ENCODE measurements around the gene KIF26B.

KIF26B gene

GRCh38 chr1:245260883-245261282 lies 106.1 kb downstream of the KIF26B start:
- H3K4me3 ChIP-seq (ENCODE audit: low read depth, low read length): no peak overlapping the region
- TF ChIP-seq CTCF (IDR thresholded peaks at IDR 0.05; ENCODE audit: low read depth, low read length) (no peak), MAX (IDR thresholded peaks at IDR 0.05; ENCODE audit: low read depth, low read length) (no peak), MYC (IDR thresholded peaks at IDR 0.05; ENCODE audit: low read depth, low read length) (no peak), POLR2A (IDR thresholded peaks at IDR 0.05; ENCODE audit: extremely low read depth, insufficient read length) (no peak)
- no peak for DNase-seq (ENCODE audit: low read depth)

GRCh38 chr1:245261786-245262185 lies 107.0 kb downstream of the KIF26B start:
- no peak for DNase-seq (ENCODE audit: low read depth)
- TF ChIP-seq MAX (IDR thresholded peaks at IDR 0.05; ENCODE audit: low read depth, low read length) (no peak), MYC (IDR thresholded peaks at IDR 0.05; ENCODE audit: low read depth, low read length) (no peak), CTCF (IDR thresholded peaks at IDR 0.05; ENCODE audit: low read depth, low read length) (no peak), POLR2A (IDR thresholded peaks at IDR 0.05; ENCODE audit: extremely low read depth, insufficient read length) (no peak)

GRCh38 chr1:245263529-245264095 lies 108.8 kb downstream of the KIF26B start:
- no peak for TF ChIP-seq CTCF (IDR thresholded peaks at IDR 0.05; ENCODE audit: low read depth, low read length)
- TF ChIP-seq MYC (IDR thresholded peaks at IDR 0.05; ENCODE audit: low read depth, low read length): no peak
- TF ChIP-seq POLR2A (IDR thresholded peaks at IDR 0.05; ENCODE audit: extremely low read depth, insufficient read length): no peak
- TF ChIP-seq MAX (IDR thresholded peaks at IDR 0.05; ENCODE audit: low read depth, low read length): no peak
- DNase-seq (ENCODE audit: low read depth): no peak
- H3K4me3 ChIP-seq (ENCODE audit: low read depth, low read length): no peak overlapping the region

More at GRCh38 chr1:245261786-245262185, 107.0 kb downstream of the KIF26B start:
- no peak overlapping the region for H3K4me3 ChIP-seq (ENCODE audit: low read depth, low read length)

- H3K4me3 ChIP-seq (ENCODE audit: low read depth, low read length): no peak overlapping the region
- TF ChIP-seq MAX (IDR thresholded peaks at IDR 0.05; ENCODE audit: low read depth, low read length) (no peak), POLR2A (IDR thresholded peaks at IDR 0.05; ENCODE audit: extremely low read depth, insufficient read length) (no peak), MYC (IDR thresholded peaks at IDR 0.05; ENCODE audit: low read depth, low read length) (no peak), CTCF (IDR thresholded peaks at IDR 0.05; ENCODE audit: low read depth, low read length) (no peak)
These were observed 109.4 kb downstream of the KIF26B start for GRCh38 chr1:245264226-245264625.

GRCh38 chr1:245266105-245266504 lies 111.3 kb downstream of the KIF26B start:
- H3K4me3 ChIP-seq (ENCODE audit: low read depth, low read length): no peak overlapping the region
- TF ChIP-seq MAX (IDR thresholded peaks at IDR 0.05; ENCODE audit: low read depth, low read length): no peak
- TF ChIP-seq CTCF (IDR thresholded peaks at IDR 0.05; ENCODE audit: low read depth, low read length): no peak
- TF ChIP-seq MYC (IDR thresholded peaks at IDR 0.05; ENCODE audit: low read depth, low read length): no peak
- TF ChIP-seq POLR2A (IDR thresholded peaks at IDR 0.05; ENCODE audit: extremely low read depth, insufficient read length): no peak
- no peak for DNase-seq (ENCODE audit: low read depth)

More at GRCh38 chr1:245264226-245264625, 109.4 kb downstream of the KIF26B start:
- no peak for DNase-seq (ENCODE audit: low read depth)

Measured in NB4 (cell line).